ENCODE data around the gene KBTBD2.

- TF ChIP-seq CTCF (IDR thresholded peaks at IDR 0.05; ENCODE audit: extremely low read depth in 1 of 2, insufficient read depth in 1 of 2, low read depth in 1 of 2, low read length in 2 of 2), result peak; percentile 73 to 88
- TF ChIP-seq POLR2A (IDR thresholded peaks at IDR 0.05; ENCODE audit: low read depth, low read length), result no peak
- no peak for TF ChIP-seq GATA2 (IDR thresholded peaks at IDR 0.05; ENCODE audit: insufficient read depth, insufficient read length, low read depth, low read length)
- TF ChIP-seq POLR2AphosphoS5 (IDR thresholded peaks at IDR 0.05; ENCODE audit: insufficient read depth, low read depth, low read length), result no peak
These were observed 44.8 kb downstream of the KBTBD2 start for GRCh38 chr7:32846630-32847225.

Measured in endothelial cell of umbilical vein (primary cell).